GM10847 (cell line): Measurements from ENCODE around the gene UQCRQ.

Source experiments
- POLR2A ChIP-seq: IDR thresholded peaks from 2 replicates; pipeline ENCODE4 v1.6.1; 2011; ENCODE audit not compliant: insufficient read length; ENCODE audit errors: extremely low read depth

Gene UQCRQ

DNA sequence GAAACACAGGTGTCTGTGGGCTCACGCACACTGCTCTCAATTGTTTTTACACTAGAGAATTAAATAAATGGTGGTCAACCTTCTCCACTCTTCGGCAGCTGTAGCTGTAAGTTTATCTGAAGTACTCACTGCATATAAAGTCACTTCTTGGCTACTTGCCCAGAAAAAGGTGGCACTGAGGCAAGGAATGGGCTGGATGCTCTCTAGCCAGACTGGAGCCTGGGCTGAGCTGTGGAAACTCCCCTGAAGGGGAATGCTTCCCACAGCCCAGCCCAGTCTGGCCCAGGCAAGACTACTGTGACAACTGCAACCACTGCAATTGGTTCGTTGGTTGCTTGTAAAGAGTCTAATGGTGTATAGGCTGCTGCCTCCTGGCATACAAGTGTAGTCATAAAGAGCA, 11.5 kb downstream of the UQCRQ start:
- TF ChIP-seq POLR2A: no peak

DNA sequence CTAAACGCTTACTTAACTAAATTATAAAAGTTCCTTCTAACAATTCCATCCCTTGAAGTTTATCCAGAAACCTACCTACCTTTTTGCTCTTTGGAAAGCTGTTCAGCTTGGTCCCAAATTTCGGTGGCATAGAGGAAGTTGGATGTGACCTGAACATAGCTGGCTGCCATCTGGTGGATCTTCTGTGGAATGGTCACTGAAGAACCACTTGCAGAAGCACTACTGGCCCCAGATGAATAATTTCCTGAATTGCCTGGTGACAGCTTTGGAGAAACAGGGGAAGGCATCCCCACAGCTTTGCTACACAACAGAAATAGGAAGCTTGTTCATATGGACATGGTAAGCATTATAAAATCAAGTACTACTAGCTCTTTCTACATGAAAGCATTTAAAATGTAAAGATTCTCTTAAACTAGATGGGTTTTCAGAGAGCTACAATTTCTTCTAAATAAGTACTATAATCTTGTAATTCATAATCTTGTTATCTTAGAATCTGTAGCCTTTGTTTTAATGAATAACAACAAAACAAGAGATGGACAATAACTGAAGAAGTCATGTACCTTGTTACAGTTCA, 16.9 kb downstream of the UQCRQ start:
- TF ChIP-seq POLR2A: no peak

- no peak for TF ChIP-seq POLR2A
Measured at GRCh38 chr5:132884548-132884947, 18.1 kb downstream of the UQCRQ start.

- TF ChIP-seq POLR2A: no peak
Measured at GRCh38 chr5:132886064-132886823, 19.8 kb downstream of the UQCRQ start.

DNA sequence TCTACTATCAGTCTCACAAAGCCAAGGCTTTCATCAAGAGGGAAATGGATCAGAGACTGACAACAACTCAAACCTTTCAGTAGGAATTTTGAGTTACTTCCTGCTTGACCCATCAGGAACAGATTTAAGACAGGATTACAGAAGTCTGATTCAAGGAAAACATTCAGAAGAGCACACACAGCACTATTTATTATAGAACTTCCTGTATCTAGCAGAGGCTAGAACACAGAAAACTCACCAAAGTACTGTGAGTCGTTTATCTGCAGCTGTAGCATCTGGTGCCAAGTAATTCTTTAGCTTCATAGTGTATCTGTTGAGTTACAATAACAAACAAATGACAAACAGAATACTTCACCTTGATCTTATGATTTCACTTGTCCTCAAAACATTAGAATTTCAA, 20.8 kb downstream of the UQCRQ start:
- no peak for TF ChIP-seq POLR2A

GRCh38 chr5:132889501-132889900, 23.1 kb downstream of the UQCRQ start:
- TF ChIP-seq POLR2A: no peak

- no peak for TF ChIP-seq POLR2A
Measured at GRCh38 chr5:132890817-132891216, 24.4 kb downstream of the UQCRQ start.

- TF ChIP-seq POLR2A: no peak
Measured at GRCh38 chr5:132895719-132896305, 29.4 kb downstream of the UQCRQ start.

- no peak for TF ChIP-seq POLR2A
Measured at GRCh38 chr5:132896685-132897084, 30.2 kb downstream of the UQCRQ start.

GRCh38 chr5:132898094-132898493, 31.7 kb downstream of the UQCRQ start:
- no peak for TF ChIP-seq POLR2A

- no peak for TF ChIP-seq POLR2A
Measured at GRCh38 chr5:132901036-132901435, 34.6 kb downstream of the UQCRQ start.

DNA sequence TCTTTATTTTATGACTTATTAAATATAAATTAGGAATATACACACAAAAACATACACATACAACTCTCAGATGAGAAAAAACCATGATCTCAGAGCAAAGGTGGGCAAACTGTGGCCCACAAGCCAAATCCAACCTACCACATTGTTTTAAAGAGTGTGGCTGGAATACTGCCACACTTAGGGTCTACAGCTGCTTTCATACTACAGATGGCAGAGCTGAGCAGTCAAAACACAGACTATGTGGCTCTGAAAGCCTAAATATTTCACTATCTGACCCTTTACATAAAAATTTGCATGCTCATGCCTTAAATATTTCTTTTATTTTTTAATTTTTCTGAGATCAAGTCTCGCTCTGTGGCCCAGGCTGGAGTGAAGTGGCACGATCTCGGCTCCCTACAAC, 35.3 kb downstream of the UQCRQ start:
- TF ChIP-seq POLR2A: no peak

DNA sequence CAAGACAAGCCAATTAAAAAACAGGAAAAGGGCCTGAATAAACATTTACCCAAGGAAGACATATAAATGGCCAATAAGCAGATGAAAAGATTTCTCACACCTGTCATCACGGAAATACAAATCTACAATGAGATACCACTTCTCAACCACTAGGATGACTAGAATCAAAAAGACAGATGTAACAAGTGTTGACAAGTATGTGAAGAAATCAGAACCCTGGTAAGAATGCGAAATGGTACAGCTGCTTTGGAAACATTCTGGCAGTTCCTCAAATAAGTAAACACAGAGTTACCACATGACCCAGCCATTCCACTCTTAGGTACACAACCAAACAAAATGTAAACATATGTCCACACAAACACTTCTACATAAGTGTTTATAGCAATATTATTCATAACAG, 39.5 kb downstream of the UQCRQ start:
- TF ChIP-seq POLR2A: no peak

DNA sequence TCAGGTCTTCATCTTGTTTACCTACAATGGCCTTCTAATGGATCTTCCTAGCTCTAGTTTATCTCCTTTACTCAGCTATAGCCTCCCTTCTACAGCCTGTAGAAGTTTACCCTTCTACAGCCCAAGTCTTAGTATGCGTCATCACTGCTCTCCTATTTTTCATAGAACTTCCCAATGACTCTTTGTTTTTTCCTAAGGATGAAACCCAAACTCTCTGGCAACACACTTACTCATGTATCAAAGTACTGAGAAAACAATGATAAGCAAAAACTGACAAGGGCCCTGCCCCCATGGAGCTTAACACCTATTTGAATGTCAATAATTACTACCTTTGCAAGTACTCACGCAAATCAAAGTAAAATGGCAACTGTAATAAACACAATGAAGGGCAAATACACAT, 40.7 kb downstream of the UQCRQ start:
- TF ChIP-seq POLR2A: no peak

DNA sequence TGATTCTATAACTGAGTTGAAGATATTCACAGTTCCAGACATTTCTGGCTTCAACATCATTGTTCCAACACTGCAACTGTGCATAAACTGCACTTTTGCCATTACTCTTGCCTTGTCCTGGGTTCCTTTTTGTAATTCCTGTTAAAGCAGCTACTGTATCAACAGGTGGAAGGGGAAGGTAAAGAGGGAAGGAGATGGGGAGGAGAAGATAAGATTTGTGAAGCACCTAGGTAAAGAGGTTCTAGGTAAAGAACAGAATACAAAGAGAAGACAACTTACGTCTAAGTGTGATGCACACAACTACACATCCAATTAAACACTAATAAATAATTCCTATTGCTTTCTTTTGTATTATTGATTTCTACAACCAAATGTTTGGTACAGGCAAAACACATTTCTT, 43.3 kb downstream of the UQCRQ start:
- no peak for TF ChIP-seq POLR2A

GRCh38 chr5:132915681-132916080, 49.2 kb downstream of the UQCRQ start:
- TF ChIP-seq POLR2A: no peak

DNA sequence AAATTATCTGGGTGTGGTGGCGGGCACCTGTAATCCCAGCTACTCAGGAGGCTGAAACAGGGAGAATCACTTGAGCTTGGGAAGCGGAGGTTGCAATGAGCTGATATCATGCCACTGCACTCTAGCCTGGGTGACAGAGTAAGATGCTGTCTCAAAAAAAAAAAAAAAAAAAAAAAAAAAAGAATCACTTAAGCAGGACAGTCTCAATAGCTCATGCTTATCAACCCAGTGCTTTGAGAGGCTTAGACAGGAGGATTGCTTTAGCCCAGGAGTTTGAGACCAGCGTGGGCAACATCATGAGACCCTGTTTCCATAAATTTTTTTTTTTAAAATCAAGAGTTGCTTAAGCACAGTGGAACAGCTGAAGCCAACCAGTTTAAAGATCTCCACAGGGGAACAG, 49.6 kb downstream of the UQCRQ start:
- TF ChIP-seq POLR2A: no peak
